Mesodermal cell (in vitro differentiated cells): Measurements from ENCODE around the gene RNF7.

Experiments used
- H3K27ac ChIP-seq: 2 replicates; pipeline ENCODE4 v1.7.0; 2013; ENCODE audit warnings: mild to moderate bottlenecking, low read depth, low read length, moderate library complexity; ENCODE audit not compliant: severe bottlenecking
- H3K36me3 ChIP-seq: 2 replicates; pipeline ENCODE4 v1.7.1; 2013; ENCODE audit warnings: mild to moderate bottlenecking, low read length, moderate library complexity; ENCODE audit not compliant: control insufficient read depth, insufficient read depth
- H3K4me1 ChIP-seq: one replicate; pipeline ENCODE4 v1.7.1; 2013; ENCODE audit warnings: mild to moderate bottlenecking, low read length; ENCODE audit not compliant: insufficient read depth, control insufficient read depth, poor library complexity, severe bottlenecking
- H3K4me3 ChIP-seq: 2 replicates; pipeline ENCODE4 v1.7.0; 2013; ENCODE audit warnings: low read length, control low read depth, mild to moderate bottlenecking; ENCODE audit not compliant: insufficient read depth, poor library complexity, severe bottlenecking; ENCODE audit errors: extremely low read depth
- H3K9me3 ChIP-seq: 2 replicates; pipeline ENCODE4 v1.7.1; 2013; ENCODE audit warnings: mild to moderate bottlenecking, low read length, moderate library complexity; ENCODE audit not compliant: control insufficient read depth
- WGBS, 2 experiments: methylation state at CpG; one replicate each; pipeline ENCODE4 v1.1.5; 2013; ENCODE audit warnings: missing lambda C conversion rate in 2 of 2; ENCODE audit not compliant: insufficient coverage in 2 of 2; 5-methylcytosine and 5-hydroxymethylcytosine counted together

Gene RNF7

GRCh38 chr3:141793476-141794260 lies 55.6 kb downstream of the RNF7 start:
- H3K4me1 ChIP-seq: peaks cover 15% of the 10 kb centered on the region
- H3K4me3 ChIP-seq: no peak overlapping the region
- no peaks in the 10 kb centered on the region for H3K36me3 ChIP-seq
- 79 to 100% methylated on average over 2 to 4 of the region's 8 CpGs for WGBS, 2 experiments
- H3K27ac ChIP-seq: no peak overlapping the region
- H3K9me3 ChIP-seq: no peaks in the 10 kb centered on the region

GRCh38 chr3:141795276-141795675 lies 57.2 kb downstream of the RNF7 start:
- peaks cover 15% of the 10 kb centered on the region for H3K4me1 ChIP-seq
- no peak overlapping the region for H3K27ac ChIP-seq
- H3K4me3 ChIP-seq: no peak overlapping the region
- H3K36me3 ChIP-seq: no peaks in the 10 kb centered on the region
- 88 to 89% methylated on average over 3 to 4 of the region's 4 CpGs for WGBS, 2 experiments
- no peaks in the 10 kb centered on the region for H3K9me3 ChIP-seq

GRCh38 chr3:141795741-141796080 lies 57.6 kb downstream of the RNF7 start:
- H3K9me3 ChIP-seq: no peaks in the 10 kb centered on the region
- H3K4me3 ChIP-seq: no peak overlapping the region
- 88 to 100% methylated on average over 4 to 5 of the region's 5 CpGs for WGBS, 2 experiments
- H3K4me1 ChIP-seq: peaks cover 15% of the 10 kb centered on the region
- no peaks in the 10 kb centered on the region for H3K36me3 ChIP-seq
- H3K27ac ChIP-seq: no peak overlapping the region

- WGBS, 2 experiments: 93 to 95% methylated on average over 10 to 11 of the region's 11 CpGs
- no peak overlapping the region for H3K4me3 ChIP-seq
- H3K36me3 ChIP-seq: no peaks in the 10 kb centered on the region
- H3K27ac ChIP-seq: peak overlapping the region; percentile 97
- peaks cover 15% of the 10 kb centered on the region for H3K4me1 ChIP-seq
- H3K9me3 ChIP-seq: no peaks in the 10 kb centered on the region
Measured at GRCh38 chr3:141796081-141796888, 58.2 kb downstream of the RNF7 start.
